ENCODE results near the gene PDE6B.

DNA sequence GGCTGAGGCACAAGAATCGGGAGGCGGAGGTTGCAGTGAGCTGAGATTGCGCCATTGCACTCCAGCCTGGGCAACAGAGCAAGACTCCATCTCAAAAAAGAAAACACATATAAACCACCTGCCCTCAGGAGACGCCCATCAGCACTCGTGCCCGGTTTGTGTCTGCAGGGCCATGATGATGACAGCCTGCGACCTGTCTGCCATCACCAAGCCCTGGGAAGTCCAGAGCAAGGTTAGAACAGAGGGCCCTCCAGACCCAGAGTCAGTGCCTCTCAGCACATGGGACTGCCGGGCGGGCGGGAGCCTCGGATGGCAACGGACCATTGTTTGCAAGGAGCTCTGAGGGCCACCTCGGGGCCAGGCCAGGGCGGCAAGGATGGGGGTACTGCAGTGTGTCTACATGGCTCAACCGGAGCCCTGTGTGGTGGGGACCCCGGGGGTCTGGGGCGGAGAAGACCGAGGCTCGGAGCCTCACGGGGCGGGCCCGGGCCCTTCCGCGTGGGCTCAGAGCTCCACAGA lies 39.4 kb downstream of the PDE6B start:
- TF ChIP-seq POLR2A (IDR thresholded peaks at IDR 0.05) = no peak
- TF ChIP-seq, protein P1, sequence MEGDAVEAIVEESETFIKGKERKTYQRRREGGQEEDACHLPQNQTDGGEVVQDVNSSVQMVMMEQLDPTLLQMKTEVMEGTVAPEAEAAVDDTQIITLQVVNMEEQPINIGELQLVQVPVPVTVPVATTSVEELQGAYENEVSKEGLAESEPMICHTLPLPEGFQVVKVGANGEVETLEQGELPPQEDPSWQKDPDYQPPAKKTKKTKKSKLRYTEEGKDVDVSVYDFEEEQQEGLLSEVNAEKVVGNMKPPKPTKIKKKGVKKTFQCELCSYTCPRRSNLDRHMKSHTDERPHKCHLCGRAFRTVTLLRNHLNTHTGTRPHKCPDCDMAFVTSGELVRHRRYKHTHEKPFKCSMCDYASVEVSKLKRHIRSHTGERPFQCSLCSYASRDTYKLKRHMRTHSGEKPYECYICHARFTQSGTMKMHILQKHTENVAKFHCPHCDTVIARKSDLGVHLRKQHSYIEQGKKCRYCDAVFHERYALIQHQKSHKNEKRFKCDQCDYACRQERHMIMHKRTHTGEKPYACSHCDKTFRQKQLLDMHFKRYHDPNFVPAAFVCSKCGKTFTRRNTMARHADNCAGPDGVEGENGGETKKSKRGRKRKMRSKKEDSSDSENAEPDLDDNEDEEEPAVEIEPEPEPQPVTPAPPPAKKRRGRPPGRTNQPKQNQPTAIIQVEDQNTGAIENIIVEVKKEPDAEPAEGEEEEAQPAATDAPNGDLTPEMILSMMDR (IDR thresholded peaks at IDR 0.05) = no peak

Data from thyroid gland (tissue), 4 donors.